Neural progenitor cell (in vitro differentiated cells): Measurements from ENCODE around the gene TMSB4X.

Experiments used
- EZH2 ChIP-seq: fragments of 200-600 bp; sonication (generic); IDR thresholded peaks from 2 replicates; pipeline ENCODE4 v1.6.1; 2017; ENCODE audit warnings: antibody characterized with exemption, mild to moderate bottlenecking, moderate library complexity
- EZH2phosphoT487 ChIP-seq: fragments of 200-600 bp; sonication (generic); IDR thresholded peaks from 2 replicates; pipeline ENCODE4 v1.6.1; 2017; ENCODE audit warnings: antibody characterized with exemption
- TF ChIP-seq, protein P1 (sequence below): fragments of 200-600 bp; sonication (generic); IDR thresholded peaks from 2 replicates; pipeline ENCODE4 v1.5.1; 2017; ENCODE audit warnings: antibody characterized with exemption, mild to moderate bottlenecking

DNA sequence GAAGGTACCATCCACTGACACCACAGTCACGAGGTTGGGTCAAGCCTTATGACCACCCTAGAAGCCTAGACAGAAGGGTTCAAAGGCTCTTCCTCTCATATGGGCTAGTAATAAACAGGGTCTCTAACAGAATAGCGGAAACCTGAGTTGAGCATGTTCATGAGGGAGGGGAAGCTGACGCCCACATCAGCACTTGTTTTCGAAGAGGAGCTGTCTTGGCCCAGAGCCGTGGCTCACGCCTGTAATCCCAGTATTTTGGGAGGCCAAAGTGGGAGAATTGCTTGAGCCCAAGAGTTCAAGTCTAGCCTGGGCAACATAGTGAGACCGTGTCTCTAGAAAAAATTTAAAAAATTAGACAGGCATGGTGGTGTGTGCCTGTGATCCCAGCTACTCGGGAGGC, 21.5 kb upstream of the TMSB4X start:
- TF ChIP-seq, protein P1, sequence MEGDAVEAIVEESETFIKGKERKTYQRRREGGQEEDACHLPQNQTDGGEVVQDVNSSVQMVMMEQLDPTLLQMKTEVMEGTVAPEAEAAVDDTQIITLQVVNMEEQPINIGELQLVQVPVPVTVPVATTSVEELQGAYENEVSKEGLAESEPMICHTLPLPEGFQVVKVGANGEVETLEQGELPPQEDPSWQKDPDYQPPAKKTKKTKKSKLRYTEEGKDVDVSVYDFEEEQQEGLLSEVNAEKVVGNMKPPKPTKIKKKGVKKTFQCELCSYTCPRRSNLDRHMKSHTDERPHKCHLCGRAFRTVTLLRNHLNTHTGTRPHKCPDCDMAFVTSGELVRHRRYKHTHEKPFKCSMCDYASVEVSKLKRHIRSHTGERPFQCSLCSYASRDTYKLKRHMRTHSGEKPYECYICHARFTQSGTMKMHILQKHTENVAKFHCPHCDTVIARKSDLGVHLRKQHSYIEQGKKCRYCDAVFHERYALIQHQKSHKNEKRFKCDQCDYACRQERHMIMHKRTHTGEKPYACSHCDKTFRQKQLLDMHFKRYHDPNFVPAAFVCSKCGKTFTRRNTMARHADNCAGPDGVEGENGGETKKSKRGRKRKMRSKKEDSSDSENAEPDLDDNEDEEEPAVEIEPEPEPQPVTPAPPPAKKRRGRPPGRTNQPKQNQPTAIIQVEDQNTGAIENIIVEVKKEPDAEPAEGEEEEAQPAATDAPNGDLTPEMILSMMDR: no peak
- TF ChIP-seq EZH2phosphoT487 (no peak), EZH2 (no peak)
